ENCODE results near the gene SYNPO2.
"Not testable (repeated sequence)": the region's sequence is repeated elsewhere in the genome, so short reads cannot be mapped to it uniquely, and the experiment has no call there.

The SYNPO2 gene

DNA sequence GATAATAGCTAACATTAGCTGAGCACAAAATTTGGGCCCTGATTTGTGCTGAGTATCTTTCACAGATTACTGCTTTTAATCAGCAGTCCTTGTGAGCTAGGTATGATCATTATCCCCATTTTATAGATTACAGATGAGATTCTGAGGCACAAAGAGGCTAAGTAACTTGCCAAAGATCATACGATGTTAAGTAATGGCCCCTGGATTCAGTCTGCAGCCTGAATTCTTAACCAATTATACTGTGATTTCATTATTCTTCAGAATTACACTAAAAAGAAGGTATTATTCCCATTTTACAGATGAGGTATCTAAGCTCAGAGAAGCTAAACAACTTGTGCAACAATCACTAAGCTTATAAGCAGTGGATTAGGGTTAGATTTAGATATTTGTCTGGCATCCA, 149.1 kb downstream of the SYNPO2 start:
- DNase-seq, result no peak

DNA sequence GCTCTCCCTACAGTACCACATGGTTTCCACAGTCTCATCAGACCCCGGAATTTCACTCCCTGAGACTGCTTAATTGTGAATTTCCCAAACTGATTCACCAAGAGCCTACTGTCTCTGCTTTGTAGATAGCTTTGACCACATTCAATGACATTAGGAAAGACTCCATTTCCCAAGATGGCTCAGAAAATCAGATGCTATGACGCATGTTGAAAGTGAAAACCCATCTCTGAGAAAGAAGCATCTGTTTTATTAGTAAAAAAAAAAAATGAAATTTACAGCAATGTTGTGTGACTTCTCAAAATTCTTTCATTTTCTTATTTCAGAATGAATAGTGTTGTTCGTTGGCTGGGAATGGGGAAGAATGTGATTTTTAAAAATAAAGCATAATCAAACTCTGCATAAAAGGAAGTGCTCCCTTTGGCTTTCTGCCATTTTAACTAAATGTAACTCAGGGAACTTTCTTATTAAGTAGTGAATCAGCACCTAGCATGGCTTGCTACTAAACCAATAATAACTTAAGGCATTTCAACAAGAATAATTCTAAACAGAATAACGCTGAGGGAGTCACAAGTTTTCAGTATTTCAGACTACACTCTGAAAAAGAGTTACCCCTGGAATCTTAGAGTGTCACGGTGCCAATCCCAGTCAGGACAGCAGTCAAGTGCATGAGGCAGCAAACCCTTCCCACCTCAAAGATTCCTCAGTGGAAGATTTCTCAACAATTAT, 149.6 kb downstream of the SYNPO2 start:
- DNase-seq, result no peak

DNA sequence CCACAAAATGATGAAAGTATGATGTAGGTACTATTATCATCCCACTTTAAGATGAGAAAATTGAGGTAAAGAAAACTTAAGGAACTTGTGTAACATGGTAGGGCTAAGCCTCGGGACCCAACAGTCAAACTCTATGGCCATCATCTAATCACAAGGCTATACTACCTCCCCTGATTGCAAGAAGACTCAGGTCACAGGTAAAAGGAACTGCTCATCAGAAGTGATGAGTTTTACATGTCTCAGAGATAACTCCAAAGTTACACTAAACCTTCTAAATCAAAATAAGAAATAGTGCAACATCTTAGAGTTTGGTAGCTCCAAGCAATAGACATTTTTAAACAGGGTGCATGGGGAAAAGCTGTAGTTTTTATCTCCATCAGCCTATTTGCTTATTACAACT, 150.5 kb downstream of the SYNPO2 start:
- no peak for DNase-seq

DNA sequence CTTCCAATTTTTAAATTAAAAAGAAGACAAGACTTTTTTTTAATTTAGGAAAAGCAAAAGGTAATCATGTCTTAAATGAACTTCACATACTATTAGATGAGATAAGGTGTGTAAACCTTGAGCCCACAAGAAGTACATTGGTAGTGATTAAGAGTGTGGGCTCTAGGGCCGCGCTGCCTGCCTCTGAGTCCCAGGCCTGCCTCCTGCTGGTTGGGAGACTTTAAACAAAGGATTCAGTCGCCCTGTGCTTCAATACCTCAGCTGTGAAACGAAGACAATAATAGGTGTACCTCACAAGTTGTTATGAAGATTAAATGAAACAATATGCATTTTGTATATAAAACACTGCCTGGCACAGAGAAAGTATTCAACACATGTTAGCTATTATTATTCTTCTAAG, 151.1 kb downstream of the SYNPO2 start:
- no peak for DNase-seq

DNA sequence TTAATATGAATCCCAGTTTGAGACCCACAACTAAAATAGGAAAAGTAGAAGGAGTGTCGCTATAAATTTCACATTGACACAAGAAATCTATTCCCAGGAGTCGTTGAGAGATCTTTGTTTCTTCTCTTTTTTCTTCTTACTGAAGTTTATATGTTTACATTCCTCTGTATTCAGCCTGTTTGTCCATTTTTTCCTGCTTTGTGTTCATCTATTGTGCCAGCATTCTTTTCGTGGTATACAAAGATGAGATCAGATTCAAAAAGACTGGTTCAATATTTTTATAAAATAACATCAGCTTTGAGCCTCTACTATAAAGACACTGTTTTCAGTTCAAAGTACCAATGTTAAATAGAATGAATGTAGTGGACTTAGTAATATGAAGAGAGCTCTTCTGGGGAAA, 151.6 kb downstream of the SYNPO2 start:
- no peak for DNase-seq

DNA sequence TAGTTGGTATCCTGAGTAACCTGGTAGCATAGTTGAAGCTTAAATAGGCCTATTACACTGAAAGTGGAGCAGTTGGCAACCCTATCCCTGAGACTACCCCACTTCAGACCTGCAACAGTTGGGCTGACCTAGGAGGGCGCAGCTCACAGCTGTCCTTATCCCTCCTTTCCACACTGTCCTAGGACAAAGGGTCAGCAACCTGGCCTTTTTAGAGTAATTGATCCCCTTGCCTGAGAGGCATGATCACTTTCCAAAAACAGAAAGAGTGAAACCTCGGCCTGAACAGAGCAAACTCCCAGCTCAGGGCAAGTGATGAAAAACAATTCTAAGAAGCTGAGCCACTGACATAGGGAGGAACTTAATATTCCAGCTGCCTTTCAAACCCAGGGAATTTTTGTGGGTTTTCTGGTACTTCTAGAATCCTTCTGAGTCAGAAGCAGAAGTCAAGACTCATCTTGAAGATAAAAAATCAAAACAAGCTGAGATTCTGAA, 152.1 kb downstream of the SYNPO2 start:
- DNase-seq, result no peak

DNA sequence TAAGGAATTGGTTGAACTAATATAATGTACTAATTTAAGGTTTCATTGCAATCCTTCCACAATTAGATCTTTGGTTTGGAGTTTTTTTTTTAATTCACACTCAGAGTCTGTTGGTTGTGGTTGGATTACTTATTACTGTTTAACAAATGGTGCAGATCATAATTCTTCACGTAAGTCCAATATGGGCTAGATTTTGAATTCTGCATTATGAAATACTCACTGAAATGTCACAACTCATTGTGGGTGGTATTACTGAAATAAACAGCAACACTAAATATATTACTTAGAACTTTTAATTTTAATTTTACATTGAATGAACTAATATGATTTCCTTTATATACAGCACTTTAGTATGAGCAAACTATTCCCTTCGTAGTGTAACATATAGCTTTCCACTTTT, 152.7 kb downstream of the SYNPO2 start:
- DNase-seq, result no peak

DNA sequence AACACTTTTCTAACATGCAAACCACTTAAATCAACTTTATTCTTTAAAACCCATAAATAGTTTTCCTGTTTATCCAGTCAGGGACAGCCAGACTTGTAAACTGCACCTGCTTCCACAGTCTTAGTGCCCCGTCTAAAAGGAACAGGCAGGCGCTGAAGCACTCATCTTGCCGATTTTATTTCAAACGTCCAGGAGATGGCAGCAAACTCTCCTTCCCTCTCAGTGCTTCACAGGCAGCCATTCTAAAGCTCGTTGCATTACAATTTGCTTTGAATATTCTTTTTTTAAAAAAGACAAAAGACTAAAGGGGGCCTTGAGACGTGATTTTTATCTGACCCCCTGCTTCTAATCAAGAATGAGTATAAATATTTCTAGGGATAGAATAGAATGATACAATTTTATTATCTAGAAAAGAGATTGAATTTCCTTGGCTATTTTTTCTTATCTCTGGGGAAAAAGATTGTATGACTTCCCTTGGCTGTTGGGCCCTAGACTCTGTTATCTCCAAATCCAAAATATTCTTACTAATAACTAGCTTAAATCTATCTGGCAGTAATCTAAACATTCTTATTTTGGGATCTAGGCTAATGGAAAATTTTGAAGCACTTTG, 153.4 kb downstream of the SYNPO2 start:
- peak; percentile 73 for DNase-seq

DNA sequence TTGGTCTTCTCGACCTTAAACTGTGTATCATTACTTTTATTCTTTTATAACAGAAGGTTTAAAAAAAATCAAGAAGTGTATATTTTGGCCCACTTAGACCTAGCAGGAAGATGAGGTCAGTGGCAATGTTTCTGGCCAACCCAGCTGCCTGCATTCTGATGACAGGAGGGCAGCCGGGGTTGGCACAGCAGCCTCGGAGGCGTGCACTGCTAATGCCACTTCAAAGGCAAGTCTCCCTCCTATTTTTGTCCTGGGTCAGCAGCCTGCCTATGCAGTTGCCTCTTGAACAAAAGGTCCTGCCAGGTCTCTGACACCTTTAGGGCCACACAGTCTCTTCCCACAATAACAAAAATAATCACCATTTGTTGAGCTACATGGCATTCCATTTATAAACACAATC, 157.6 kb downstream of the SYNPO2 start:
- DNase-seq, result no peak

DNA sequence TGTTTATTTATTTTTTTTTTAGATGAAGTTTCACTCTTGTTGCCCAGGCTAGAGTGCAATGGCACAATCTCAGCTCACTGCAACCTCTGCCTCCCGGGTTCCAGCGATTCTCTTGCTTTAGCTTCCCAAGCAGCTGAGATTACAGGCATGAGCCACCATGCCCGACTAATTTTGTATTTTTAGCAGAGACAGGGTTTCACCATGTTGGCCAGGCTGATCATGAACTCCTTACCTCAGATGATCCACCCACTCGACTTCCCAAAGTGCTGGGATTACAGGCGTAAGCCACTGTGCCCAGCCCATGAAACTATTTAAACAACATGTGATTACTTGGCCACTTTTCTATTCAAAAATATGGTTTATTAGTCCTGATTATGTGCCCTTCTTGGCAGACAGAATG, 158.4 kb downstream of the SYNPO2 start:
- DNase-seq, result not testable (repeated sequence)

DNA sequence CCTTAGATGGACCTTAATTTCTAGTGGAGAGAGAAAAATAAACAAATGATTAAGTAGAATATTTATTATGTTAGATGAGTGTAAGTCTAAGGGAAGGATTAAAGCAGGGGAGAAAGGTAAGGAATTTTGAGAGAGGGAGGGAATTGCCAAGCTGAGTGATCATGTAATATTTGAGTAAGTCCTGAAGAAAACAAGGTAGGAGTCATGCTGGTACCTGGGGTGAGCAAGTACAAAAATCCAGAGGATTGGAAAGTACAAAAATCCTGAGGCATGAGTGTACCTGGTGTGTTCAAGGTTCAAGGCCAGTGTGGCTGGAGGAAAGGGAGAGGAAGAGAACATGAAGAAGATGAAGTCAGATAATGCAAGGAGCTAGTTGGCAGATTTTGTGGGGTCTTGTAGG, 159.8 kb downstream of the SYNPO2 start:
- DNase-seq, result no peak

DNA sequence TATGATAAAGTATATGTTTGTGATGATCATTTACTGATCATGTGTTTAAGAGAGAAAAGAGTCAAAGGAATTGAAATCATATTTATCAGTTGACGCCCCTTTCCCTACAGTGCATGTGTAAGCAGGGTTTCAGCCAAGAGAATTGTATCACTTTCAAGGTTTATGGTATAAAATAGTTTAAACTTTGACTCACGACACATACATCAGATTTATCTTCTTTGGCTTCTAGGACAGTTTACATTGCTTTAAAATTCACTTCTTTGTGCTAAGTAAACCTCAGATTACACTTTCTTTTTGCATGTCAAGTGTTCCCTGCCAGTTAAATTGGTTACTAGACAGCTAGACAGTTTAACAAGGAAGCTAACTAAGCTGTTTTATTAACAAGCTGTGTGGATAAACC, 160.7 kb downstream of the SYNPO2 start:
- DNase-seq, result no peak

DNA sequence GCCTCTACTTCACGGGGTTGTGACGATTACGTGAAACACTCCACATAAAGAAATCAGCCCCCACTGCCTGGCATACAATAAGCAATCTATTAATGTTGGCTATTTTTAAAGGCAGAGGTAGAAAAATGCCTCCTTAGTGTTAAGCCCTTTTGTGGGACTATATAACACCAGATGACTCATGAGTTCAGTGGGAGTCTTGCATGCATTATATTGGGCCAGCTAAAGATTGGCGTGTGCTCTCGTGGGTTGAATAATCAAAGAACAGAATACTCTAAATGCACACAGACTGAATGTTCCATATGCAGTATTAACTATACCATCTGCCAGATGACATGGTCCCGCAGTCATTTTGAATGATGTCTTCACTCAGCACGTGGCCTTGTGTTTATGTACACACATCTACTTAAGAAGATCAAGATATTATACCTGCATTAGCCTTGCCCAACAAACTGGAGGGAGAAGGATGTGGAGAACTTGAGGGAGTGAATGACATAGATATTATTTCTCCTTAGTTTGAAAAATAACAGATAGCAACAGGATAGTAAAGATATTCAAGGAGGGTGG, 162.0 kb downstream of the SYNPO2 start:
- no peak for DNase-seq

DNA sequence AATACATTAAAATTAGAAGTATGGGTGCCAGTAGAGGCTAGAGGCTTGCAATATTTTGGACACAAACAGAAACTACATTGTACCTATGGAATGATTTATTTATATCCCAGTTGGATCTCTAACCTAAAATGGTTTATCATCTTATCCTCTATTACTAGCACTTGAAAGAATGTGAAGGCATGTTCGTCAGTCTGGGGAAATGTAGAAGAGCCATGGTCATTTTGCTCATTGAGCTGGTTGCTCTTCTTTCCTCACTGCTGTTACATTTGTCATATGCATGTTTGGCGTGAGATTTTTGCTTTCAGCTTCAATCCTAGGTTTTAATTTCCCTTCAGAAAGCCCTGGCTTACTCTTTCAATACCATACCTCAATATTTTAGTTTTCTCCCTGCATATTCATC, 164.6 kb downstream of the SYNPO2 start:
- DNase-seq, result no peak

DNA sequence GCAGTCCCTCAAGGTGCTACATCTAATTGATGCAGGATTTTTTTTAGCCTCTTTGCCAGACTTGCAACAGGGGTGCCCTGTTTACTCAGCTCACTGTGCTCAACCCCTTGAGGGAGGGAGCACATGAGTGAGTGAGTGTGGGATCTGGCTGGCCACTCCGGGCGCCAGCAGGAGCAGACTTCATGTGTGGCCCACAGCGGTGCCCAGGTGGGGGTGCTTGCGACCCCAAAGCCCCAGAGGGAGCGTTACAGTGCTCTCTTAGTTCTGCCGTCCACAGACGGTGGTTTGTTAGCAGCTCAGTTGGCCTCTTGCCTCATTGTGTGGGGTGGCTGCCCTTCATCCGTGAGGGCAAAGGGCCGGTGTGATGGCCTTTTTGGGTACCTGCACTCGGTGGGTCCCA, 165.3 kb downstream of the SYNPO2 start:
- no peak for DNase-seq

DNA sequence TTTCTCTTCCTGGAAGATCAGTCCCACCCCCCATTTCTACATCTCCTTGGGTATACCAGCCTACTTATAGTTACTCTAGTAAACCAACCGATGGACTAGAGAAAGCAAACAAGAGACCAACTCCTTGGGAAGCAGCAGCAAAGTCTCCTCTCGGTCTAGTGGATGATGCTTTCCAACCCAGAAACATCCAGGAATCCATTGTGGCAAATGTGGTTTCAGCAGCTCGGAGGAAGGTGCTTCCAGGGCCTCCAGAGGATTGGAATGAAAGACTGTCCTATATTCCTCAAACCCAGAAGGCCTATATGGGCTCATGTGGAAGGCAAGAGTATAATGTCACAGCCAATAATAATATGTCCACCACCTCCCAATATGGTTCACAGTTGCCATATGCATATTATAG, 168.8 kb downstream of the SYNPO2 start:
- DNase-seq, result no peak

DNA sequence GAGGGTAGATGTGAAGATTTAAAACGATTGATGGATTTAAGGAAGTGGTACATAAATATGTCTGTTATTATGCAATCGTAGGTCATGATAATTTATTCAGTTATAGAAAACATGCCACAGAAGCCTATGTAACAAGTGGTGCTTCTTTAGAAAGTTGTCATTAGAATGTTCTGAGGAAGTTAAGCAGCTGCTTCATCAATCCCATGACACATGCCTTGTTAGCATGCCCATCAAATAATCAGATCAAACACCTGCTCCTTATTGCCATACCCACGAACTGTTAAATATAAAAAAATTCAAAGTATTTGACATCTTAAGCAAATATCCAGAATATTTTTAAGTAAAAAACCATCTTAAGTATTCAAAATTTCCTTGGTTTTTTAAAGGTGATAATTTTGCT, 170.6 kb downstream of the SYNPO2 start:
- no peak for DNase-seq

DNA sequence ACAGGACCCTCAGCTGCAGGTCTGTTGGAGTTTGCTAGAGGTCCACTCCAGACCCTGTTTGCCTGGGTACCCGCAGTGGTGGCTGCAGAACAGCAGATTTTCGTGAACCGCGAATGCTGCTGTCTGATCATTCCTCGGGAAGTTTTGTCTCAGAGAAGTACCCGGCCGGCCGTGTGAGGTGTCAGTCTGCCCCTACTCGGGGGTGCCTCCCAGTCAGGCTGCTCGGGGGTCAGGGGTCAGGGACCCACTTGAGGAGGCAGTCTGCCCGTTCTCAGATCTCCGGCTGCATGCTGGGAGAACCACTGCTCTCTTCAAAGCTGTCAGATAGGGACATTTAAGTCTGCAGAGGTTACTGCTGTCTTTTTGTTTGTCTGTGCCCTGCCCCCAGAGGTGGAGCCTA, 178.5 kb downstream of the SYNPO2 start:
- DNase-seq, result not testable (repeated sequence)

DNA sequence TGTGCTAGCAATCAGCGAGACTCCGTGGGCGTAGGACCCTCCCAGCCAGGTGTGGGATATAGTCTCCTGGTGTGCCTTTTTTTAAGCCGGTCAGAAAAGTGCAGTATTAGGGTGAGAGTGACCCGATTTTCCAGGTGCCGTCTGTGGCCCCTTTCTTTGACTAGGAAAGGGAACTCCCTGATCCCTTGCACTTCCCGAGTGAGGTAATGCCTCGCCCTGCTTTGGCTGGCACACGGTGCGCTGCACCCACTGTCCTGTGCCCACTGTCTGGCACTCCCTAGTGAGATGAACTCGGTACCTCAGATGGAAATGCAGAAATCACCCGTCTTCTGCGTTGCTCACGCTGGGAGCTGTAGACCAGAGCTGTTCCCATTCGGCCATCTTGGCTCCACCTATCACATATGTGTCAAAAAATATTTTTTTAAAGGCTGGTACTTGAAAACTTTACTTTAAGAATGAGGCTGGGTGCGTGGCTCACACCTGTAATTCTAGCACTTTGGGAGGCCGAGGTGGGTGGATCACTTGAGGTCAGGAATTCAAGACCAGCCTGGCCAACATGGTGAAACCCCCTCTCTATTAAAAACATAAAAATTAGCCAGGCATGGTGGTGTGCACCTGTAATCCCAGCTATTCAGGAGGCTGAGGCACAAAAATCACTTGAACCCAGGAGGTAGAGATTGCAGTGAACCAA, 179.2 kb downstream of the SYNPO2 start:
- not testable (repeated sequence) for DNase-seq

DNA sequence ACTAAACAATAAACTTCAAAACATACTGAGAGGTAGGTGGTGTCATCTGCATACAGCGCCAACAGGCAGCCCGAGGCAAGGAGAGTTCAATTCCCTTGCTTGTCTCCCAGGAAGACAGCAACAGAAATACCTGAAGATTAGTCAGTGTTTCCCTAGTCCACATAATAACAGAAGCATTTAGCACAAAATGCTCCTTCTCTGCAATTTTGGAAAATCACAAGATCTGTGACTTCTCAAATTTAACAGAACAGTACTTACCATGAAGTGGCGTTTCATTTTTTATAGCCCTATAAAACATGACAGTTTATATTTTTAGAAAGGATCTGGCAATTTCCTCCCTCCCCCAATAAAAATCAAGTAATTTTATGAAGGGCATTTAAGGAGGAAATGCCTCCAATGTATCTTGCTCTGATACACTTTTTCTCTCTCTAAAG, 179.9 kb downstream of the SYNPO2 start:
- DNase-seq, result no peak

DNA sequence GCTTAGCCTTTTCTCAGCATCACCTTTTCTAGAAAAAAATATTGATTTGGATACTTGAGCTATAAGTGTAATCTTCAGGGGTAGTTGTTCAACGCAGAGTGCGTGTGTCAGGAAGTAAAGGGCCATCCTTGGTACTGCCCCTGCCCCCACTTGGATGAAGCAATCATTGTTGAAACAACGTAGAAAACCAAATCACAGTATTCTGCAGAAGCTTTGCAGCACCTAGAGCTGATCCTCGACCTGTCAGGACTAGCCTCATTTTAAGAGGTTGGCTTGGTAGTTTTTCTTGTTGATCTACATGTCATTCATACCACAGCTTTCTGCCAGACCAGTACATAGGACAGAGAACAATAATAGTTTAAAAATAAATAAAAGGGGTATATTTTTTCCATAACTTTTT, 181.6 kb downstream of the SYNPO2 start:
- no peak for DNase-seq

DNA sequence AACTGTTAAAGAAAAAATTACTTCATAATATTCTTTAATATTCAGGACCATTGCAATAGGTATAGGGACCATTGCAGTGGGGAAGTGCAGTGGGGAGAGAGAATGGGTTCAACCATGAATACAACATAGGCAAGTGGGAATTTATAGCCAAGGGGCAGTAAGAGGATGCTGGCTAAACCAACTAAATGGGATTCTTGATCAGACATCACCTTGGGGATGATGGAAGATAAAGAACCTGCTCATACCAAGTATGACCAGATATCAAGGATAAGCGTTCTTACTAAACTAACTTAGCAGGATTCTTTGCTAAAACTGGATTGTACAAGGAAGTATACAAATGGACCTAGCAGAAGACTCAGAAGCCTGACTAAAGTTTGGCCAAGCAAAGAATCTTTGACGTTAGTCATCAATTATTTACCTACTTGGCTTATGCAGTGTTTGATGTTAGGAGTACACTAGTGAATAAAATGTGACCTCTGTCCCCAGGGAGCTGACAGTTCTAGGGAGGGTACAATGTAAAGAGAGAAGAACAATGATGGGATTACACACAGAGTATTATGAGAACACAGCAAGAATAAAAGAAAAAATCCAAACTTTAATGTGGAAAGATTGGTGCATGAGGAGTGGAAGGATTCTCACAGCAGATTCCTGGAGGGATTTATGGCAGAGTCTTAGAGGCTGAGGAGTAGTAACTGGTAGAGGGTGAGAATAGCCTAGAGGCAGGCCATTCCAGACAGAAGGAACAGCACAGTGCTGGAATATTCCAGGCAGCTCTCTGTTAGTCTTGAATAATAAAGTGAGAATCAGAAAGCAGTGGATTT, 192.3 kb downstream of the SYNPO2 start:
- no peak for DNase-seq

DNA sequence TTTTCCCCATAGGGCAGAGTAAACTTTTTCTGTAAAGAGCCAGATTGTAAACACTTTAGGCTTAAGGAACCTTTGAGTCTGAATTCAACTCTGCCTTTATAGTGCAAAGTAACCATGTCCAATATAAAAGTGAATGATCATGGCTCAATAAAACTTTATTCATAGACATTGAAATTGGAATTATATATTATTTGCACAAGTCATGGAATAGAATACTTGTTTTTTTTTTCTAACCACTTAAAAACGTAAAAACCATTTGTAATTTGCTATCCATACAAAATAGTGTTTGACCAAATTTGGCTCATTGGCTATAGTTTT, 192.8 kb downstream of the SYNPO2 start:
- DNase-seq, result no peak
